Measurements from ENCODE around the gene FYN. TPM values are rescaled to one million over a fixed set of nuclear protein-coding genes. Genes with fewer than 3 reads are reported as not detected.

The FYN gene
- total and polyA plus RNA-seq, 9 of the 15 experiments (the other 6 are each of a cell fraction or from before 2014, with no cell fraction given), result 2.9 to 22.1 (median 11.4) TPM

GRCh38 chr6:111771629-111772028, 101.6 kb downstream of the FYN start:
- peaks cover 0 to 2% of the 10 kb centered on the region in 2 experiments; a peak in 1 of 5 replicates for H3K27me3 ChIP-seq (ENCODE audit: control insufficient read depth in 2 of 2, insufficient read depth in 2 of 2, low read length in 2 of 2)
- intact Hi-C loops (cut with micrococcal nuclease), result no loop called here
- no peak overlapping the region for H3K27ac ChIP-seq (ENCODE audit: extremely low read depth, low read depth, low read length)
- no peak overlapping the region for H3K9ac ChIP-seq (ENCODE audit: insufficient read depth in 1 of 2, low read depth in 2 of 2, low read length in 2 of 2)
- in situ Hi-C loops (cut with MboI), result no loop called here
- no peaks in the 10 kb centered on the region for H3K36me3 ChIP-seq (ENCODE audit: control insufficient read depth, insufficient read depth, low read length)
- DNase-seq (ENCODE audit: extremely low read depth in 1 of 4, low spot score in 3 of 4) (no peak), FAIRE-seq (no peak), ATAC-seq (no peak)
- no TSS peak for BruUV-seq (replicated peaks)
- no peaks in the 10 kb centered on the region for H3K9me1 ChIP-seq (ENCODE audit: control insufficient read depth, insufficient read depth, low read length)
- TF ChIP-seq ZBED1 (IDR thresholded peaks at IDR 0.05) (no peak), XRCC3 (IDR thresholded peaks at IDR 0.05) (no peak), LARP7 (IDR thresholded peaks at IDR 0.05) (no peak), CREBBP (IDR thresholded peaks at IDR 0.05; ENCODE audit: low read depth, low read length) (no peak), CTCF (IDR thresholded peaks at IDR 0.05 in 2 of 3, conservative IDR thresholded peaks at IDR 0.05 in 1 of 3; ENCODE audit: insufficient read depth in 2 of 3, low read depth in 1 of 3, low read length in 3 of 3) (no peak), ETV5 (CRISPR knock-in tag; IDR thresholded peaks at IDR 0.05; ENCODE audit: low read depth) (no peak), ZNF511 (CRISPR knock-in tag; IDR thresholded peaks at IDR 0.05) (no peak), NR2C2 (CRISPR knock-in tag; IDR thresholded peaks at IDR 0.05) (no peak), NR2C2 (tag; IDR thresholded peaks at IDR 0.05) (no peak), GABPB1 (CRISPR knock-in tag; IDR thresholded peaks at IDR 0.05) (no peak), KDM2B (CRISPR knock-in tag; IDR thresholded peaks at IDR 0.05) (no peak), NEUROD1 (IDR thresholded peaks at IDR 0.05; ENCODE audit: borderline replicate concordance, low read depth, low read length, partially characterized antibody) (no peak), ZNF586 (CRISPR knock-in tag; conservative IDR thresholded peaks at IDR 0.05) (no peak)
- no peak overlapping the region for H3K4me2 ChIP-seq (ENCODE audit: insufficient read depth, low read length)
- ChIA-PET POLR2A (no interaction called here), CTCF (ENCODE audit: low intra/inter-chr PET ratio) (no interaction called here)
- H4K20me1 ChIP-seq (replicated peaks; ENCODE audit: control insufficient read depth, insufficient read depth, low read length), result no peaks in the 10 kb centered on the region
- WGBS (ENCODE audit: insufficient coverage, low coverage, missing lambda C conversion rate), result 7% methylated on average over 5 of the region's 5 CpGs
- peaks cover 0 to 2% of the 10 kb centered on the region in 2 experiments; a peak in 1 of 5 replicates for H3K4me1 ChIP-seq (replicated peaks in 1 of 2; ENCODE audit: control insufficient read depth in 2 of 2, insufficient read depth in 2 of 2, low read length in 2 of 2)
- H2AFZ ChIP-seq (ENCODE audit: low read depth, low read length), result no peak overlapping the region
- H3K9me3 ChIP-seq (replicated peaks; ENCODE audit: control insufficient read depth, insufficient read depth, low read depth, low read length), result no peaks in the 10 kb centered on the region
- H3K79me2 ChIP-seq (ENCODE audit: control insufficient read depth, insufficient read depth, low read length), result no peaks in the 10 kb centered on the region
- no peak overlapping the region for H3K4me3 ChIP-seq

Data from K562 (cell line).